GM12801 (cell line): Measurements from ENCODE around the gene KCNAB3.

ENCODE experiments used
- CTCF ChIP-seq: IDR thresholded peaks from one replicate; pipeline ENCODE4 v1.5.1; 2011; ENCODE audit warnings: control low read depth; ENCODE audit not compliant: insufficient read length; ENCODE audit errors: extremely low read depth

KCNAB3 gene

GRCh38 chr17:7967751-7968150, 38.1 kb upstream of the KCNAB3 start:
- no peak for TF ChIP-seq CTCF

GRCh38 chr17:7961421-7961820, 31.8 kb upstream of the KCNAB3 start:
- TF ChIP-seq CTCF = no peak

GRCh38 chr17:7959503-7960253, 30.0 kb upstream of the KCNAB3 start:
- no peak for TF ChIP-seq CTCF

GRCh38 chr17:7956228-7956965, 26.7 kb upstream of the KCNAB3 start:
- no peak for TF ChIP-seq CTCF

- TF ChIP-seq CTCF = no peak
These were observed 26.0 kb upstream of the KCNAB3 start for GRCh38 chr17:7955414-7956227.

- TF ChIP-seq CTCF = no peak
These were observed 21.6 kb upstream of the KCNAB3 start for GRCh38 chr17:7951143-7951792.

- no peak for TF ChIP-seq CTCF
These were observed 20.9 kb upstream of the KCNAB3 start for GRCh38 chr17:7950578-7950977.
